Measurements from ENCODE around the gene RBMS1. TPM values are rescaled to one million over a fixed set of nuclear protein-coding genes. Genes with fewer than 3 reads are reported as not detected.

RBMS1 gene
- total RNA-seq, 1 donor from 2014 or later = 54.7 TPM

DNA sequence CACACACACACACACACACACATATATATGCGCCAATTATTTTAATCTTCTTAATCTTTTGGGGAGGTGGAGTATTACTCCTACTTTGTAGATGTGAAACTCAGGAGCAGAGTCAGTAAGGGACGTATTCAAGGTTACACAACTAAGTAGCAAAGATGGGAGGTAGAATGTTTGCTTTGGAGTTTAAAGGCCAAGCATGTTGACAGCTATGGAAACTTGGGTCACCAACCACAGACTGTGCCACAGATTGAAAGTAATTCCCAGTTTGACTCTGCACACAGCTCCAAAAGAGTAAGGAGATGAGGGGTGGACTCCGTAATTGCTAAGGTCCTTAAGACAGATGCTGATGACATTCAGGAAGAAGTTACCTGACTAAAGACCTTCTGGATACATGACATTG lies 168.7 kb downstream of the RBMS1 start:
- TF ChIP-seq, protein P1, sequence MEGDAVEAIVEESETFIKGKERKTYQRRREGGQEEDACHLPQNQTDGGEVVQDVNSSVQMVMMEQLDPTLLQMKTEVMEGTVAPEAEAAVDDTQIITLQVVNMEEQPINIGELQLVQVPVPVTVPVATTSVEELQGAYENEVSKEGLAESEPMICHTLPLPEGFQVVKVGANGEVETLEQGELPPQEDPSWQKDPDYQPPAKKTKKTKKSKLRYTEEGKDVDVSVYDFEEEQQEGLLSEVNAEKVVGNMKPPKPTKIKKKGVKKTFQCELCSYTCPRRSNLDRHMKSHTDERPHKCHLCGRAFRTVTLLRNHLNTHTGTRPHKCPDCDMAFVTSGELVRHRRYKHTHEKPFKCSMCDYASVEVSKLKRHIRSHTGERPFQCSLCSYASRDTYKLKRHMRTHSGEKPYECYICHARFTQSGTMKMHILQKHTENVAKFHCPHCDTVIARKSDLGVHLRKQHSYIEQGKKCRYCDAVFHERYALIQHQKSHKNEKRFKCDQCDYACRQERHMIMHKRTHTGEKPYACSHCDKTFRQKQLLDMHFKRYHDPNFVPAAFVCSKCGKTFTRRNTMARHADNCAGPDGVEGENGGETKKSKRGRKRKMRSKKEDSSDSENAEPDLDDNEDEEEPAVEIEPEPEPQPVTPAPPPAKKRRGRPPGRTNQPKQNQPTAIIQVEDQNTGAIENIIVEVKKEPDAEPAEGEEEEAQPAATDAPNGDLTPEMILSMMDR (conservative IDR thresholded peaks at IDR 0.05; ENCODE audit: low read depth, low read length) = no peak
- H3K4me3 ChIP-seq (ENCODE audit: low read depth, low read length) = no peak overlapping the region
- no peak for DNase-seq (ENCODE audit: low read depth)

DNA sequence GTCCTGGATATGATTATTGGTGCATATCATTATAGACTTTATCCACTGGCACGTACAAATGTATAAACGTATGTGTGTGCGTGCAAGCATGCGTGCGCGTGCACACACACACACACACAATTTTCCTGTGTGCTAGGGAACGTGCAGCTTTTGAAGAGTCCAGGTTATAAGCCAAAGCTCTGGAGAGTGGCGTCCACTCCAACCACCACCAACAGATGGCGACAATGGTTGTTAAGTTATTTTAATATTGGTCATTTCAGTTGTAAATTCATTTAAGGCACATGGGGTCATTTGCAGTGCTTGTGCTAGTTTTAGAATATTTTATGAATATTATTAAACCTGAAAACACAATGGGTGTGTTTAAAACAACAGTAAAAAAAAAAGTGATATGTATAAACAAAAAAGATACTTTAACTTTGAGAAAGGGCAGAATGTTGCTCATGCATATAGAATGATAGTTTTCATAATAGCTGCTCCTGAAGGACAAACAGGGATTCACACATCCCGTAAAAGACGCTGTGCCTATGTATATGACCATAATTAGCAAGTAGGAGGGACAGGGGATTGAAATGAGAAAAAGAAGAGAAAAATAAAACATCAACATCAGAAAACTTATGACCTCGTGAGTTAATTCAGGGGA lies 169.3 kb downstream of the RBMS1 start:
- no peak overlapping the region for H3K4me3 ChIP-seq (ENCODE audit: low read depth, low read length)
- no peak for DNase-seq (ENCODE audit: low read depth)
- TF ChIP-seq, protein P1 (conservative IDR thresholded peaks at IDR 0.05; ENCODE audit: low read depth, low read length) = peak; percentile 78

DNA sequence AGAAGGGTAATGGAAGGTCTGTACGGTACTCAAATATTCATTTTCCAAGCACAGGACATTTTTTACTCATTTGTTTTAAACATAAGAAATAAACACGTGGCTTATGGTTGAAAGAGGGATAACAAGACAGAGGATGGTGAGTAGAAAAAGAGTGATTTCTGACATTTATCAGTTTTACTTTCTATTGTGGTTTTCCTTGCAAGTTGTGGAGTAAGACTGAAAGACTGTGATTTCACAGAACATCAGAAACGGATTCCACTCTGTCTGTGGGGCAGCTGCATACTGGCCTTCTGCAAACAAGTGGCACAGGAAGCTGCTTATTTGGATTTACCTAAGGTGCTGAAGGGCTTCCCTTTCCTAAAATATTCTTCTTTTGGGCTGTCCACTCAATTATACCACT lies 171.3 kb downstream of the RBMS1 start:
- TF ChIP-seq, protein P1 (conservative IDR thresholded peaks at IDR 0.05; ENCODE audit: low read depth, low read length) = no peak
- no peak overlapping the region for H3K4me3 ChIP-seq (ENCODE audit: low read depth, low read length)
- DNase-seq (ENCODE audit: low read depth) = no peak

DNA sequence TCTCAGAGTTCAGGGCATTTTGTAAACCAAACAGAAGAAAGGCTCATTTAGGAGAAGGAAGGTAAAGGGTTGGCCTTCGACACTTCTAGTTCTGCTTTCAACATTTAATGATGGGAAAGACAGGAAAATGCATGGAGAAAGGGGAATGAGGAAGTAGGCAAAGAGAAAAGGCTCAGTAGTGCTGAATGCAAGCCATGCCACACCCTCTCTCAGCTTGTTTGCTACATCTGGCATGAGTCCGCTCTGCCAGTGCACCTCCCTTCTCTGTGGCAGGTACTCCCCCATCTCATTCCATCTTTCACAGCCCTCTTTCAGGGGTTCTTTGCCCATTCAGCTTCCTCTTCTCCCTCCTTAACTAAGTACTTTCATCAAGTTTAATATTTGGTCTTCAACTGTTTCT lies 172.6 kb downstream of the RBMS1 start:
- H3K4me3 ChIP-seq (ENCODE audit: low read depth, low read length) = no peak overlapping the region
- no peak for DNase-seq (ENCODE audit: low read depth)
- TF ChIP-seq, protein P1 (conservative IDR thresholded peaks at IDR 0.05; ENCODE audit: low read depth, low read length) = no peak

DNA sequence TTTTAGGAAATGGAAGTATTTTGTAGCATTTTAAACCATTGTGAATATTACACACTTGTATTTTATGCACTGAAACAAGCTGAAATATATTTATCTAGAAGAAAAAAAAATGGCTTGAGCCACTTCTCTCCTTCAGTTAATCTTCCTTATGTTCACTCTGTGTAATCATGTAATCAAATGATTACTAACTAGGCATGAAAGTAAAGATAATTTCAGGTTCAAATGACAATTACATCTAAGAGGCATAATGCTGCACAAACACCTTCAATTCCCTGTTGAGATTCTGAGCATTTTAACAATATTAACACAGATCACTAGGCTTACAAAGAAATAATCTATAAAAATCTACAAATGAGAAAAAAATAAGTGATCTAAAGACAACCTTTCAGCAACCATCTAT lies 173.9 kb downstream of the RBMS1 start:
- no peak overlapping the region for H3K4me3 ChIP-seq (ENCODE audit: low read depth, low read length)
- DNase-seq (ENCODE audit: low read depth) = no peak
- TF ChIP-seq, protein P1 (conservative IDR thresholded peaks at IDR 0.05; ENCODE audit: low read depth, low read length) = no peak

DNA sequence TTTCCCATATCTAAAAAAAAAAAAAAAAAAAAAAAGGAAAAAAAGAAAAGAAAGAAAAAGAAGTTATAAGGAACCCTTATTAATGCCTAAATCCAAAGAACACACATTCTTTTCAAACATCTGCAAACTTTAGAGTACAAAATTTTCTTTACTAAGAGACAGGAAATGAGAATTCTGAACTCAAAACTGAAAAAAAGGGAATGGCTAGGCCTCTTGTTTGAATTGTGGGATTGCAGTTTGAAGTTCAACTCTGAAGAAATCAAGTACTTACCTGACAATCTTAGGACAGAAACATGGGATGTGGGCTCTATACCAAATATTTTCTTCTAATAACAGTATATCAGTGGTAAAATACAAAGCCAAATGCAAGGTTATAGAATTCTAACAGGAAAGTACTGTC lies 175.4 kb downstream of the RBMS1 start:
- no peak overlapping the region for H3K4me3 ChIP-seq (ENCODE audit: low read depth, low read length)
- TF ChIP-seq, protein P1 (conservative IDR thresholded peaks at IDR 0.05; ENCODE audit: low read depth, low read length) = no peak
- DNase-seq (ENCODE audit: low read depth) = no peak

Data from epithelial cell of proximal tubule (primary cell).